Prostate gland (tissue), 2 donors: ENCODE data around the gene KCNG2. TPM values are rescaled to one million over a fixed set of nuclear protein-coding genes. Genes with fewer than 3 reads are reported as not detected.

Experiments used
- DNase-seq: peaks from one replicate; pipeline ENCODE4 v3.0.0-alpha.2; 2019; ENCODE audit warnings: low spot score
- H3K27ac ChIP-seq, 2 donors: fragments of 200-600 bp; sonication (generic); 2 replicates each; pipeline ENCODE4 v1.5.1; 2017 to 2019
- H3K27me3 ChIP-seq: fragments of 200-600 bp; sonication (generic); replicated peaks from 2 replicates; pipeline ENCODE4 v1.5.1; 2019; ENCODE audit not compliant: insufficient read depth
- H3K36me3 ChIP-seq, 2 donors: fragments of 200-600 bp; sonication (generic); 1 replicate in 1 of 2; 2 replicates in 1 of 2; pipeline versions ENCODE4 v1.5.1 to v1.8.1; 2017 to 2019
- H3K4me1 ChIP-seq: fragments of 200-600 bp; sonication (generic); replicated peaks from 2 replicates; pipeline ENCODE4 v1.5.1; 2019
- H3K4me3 ChIP-seq, 2 donors: fragments of 200-600 bp; sonication (generic); 2 replicates each; pipeline ENCODE4 v1.5.1; 2017 to 2019
- H3K9me3 ChIP-seq: fragments of 200-600 bp; sonication (generic); 2 replicates; pipeline ENCODE4 v1.5.1; 2017
- CTCF ChIP-seq, 4 experiments: fragments of 200-600 bp in 2 of 4; fragments of 450-650 bp in 2 of 4; sonication (generic) in 2 of 4; IDR thresholded peaks; 1 replicate in 3 of 4; 2 replicates in 1 of 4; pipeline ENCODE4 v1.5.1; 2016 to 2019; ENCODE audit warnings: antibody characterized with exemption in 4 of 4, mild to moderate bottlenecking in 2 of 4, moderate library complexity in 2 of 4
- POLR2A ChIP-seq: fragments of 450-650 bp; IDR thresholded peaks from one replicate; pipeline ENCODE4 v1.6.1; 2016; ENCODE audit warnings: antibody characterized with exemption, mild to moderate bottlenecking
- POLR2AphosphoS5 ChIP-seq: sonication (generic); formaldehyde crosslinking; IDR thresholded peaks from one replicate; pipeline ENCODE4 v1.6.1; 2017; ENCODE audit warnings: antibody characterized with exemption
- WGBS: methylation state at CpG from one replicate; pipeline ENCODE4 v1.1.5; 2018; 5-methylcytosine and 5-hydroxymethylcytosine counted together
- intact Hi-C: fragments of 100-400 bp; cut with DNase I; formaldehyde crosslinking; loops from one replicate; pipeline ENCODE4 v1.14.2; 2022
- total RNA-seq, 2 donors: library from RNA; depleted of rRNA; stranded (reverse); fragments of >200 nt; gene quantifications; one replicate each; pipeline ENCODE4 v1.1.0, GENCODE V29; 2016

KCNG2 gene
- total RNA-seq, 2 donors from 2014 or later = 3.7 TPM; not detected in 1

GRCh38 chr18:79776674-79777073, 21.1 kb upstream of the KCNG2 start:
- H3K27ac ChIP-seq = no peak overlapping the region
- no peak for DNase-seq
- H3K4me1 ChIP-seq = no peaks in the 10 kb centered on the region
- no peaks in the 10 kb centered on the region for H3K9me3 ChIP-seq
- intact Hi-C loops = no loop called here
- no peak overlapping the region for H3K4me3 ChIP-seq
- 93% methylated on average over 2 of the region's 2 CpGs for WGBS
- H3K27me3 ChIP-seq = no peaks in the 10 kb centered on the region
- TF ChIP-seq CTCF (IDR thresholded peaks at IDR 0.05) (no peak), POLR2A (no peak), POLR2AphosphoS5 (no peak)
- no peaks in the 10 kb centered on the region for H3K36me3 ChIP-seq

- 60% methylated on average over 24 of the region's 26 CpGs for WGBS
- Histone ChIP-seq H3K27me3 (peaks cover 5% of the 10 kb centered on the region), H3K4me3 (no peak overlapping the region), H3K27ac (no peak overlapping the region), H3K36me3 (no peaks in the 10 kb centered on the region), H3K4me1 (no peaks in the 10 kb centered on the region), H3K9me3 (no peaks in the 10 kb centered on the region)
- intact Hi-C loops = no loop called here
- TF ChIP-seq POLR2A = no peak
- TF ChIP-seq POLR2AphosphoS5 = no peak
- no peak for DNase-seq
Observed at GRCh38 chr18:79778291-79778791, 19.4 kb upstream of the KCNG2 start.

- Histone ChIP-seq H3K4me3 (no peak overlapping the region), H3K4me1 (no peaks in the 10 kb centered on the region), H3K9me3 (no peaks in the 10 kb centered on the region), H3K27me3 (peaks cover 10% of the 10 kb centered on the region), H3K27ac (no peak overlapping the region), H3K36me3 (no peaks in the 10 kb centered on the region)
- no peak for TF ChIP-seq POLR2A
- TF ChIP-seq POLR2AphosphoS5 = no peak
- no peak for TF ChIP-seq CTCF (IDR thresholded peaks at IDR 0.05)
- no peak for DNase-seq
- WGBS = 87% methylated on average over 27 of the region's 29 CpGs
- intact Hi-C loops = no loop called here
Observed at GRCh38 chr18:79779021-79779699, 18.6 kb upstream of the KCNG2 start.

- peaks cover 11% of the 10 kb centered on the region for H3K27me3 ChIP-seq
- no peaks in the 10 kb centered on the region for H3K9me3 ChIP-seq
- no peak for DNase-seq
- intact Hi-C loops = no loop called here
- no peaks in the 10 kb centered on the region for H3K4me1 ChIP-seq
- H3K27ac ChIP-seq = no peak overlapping the region
- H3K36me3 ChIP-seq = no peaks in the 10 kb centered on the region
- TF ChIP-seq POLR2AphosphoS5 (no peak), POLR2A (no peak), CTCF (IDR thresholded peaks at IDR 0.05) (no peak)
- H3K4me3 ChIP-seq = no peak overlapping the region
- 81% methylated on average over 17 of the region's 18 CpGs for WGBS
Observed at GRCh38 chr18:79779700-79780190, 18.0 kb upstream of the KCNG2 start.

GRCh38 chr18:79780547-79780946, 17.2 kb upstream of the KCNG2 start:
- intact Hi-C loops = no loop called here
- Histone ChIP-seq H3K4me3 (no peak overlapping the region), H3K36me3 (no peaks in the 10 kb centered on the region), H3K9me3 (no peaks in the 10 kb centered on the region), H3K27me3 (peaks cover 11% of the 10 kb centered on the region), H3K27ac (no peak overlapping the region), H3K4me1 (no peaks in the 10 kb centered on the region)
- DNase-seq = no peak
- 91% methylated on average over 8 of the region's 8 CpGs for WGBS
- no peak for TF ChIP-seq POLR2A
- no peak for TF ChIP-seq CTCF (IDR thresholded peaks at IDR 0.05)
- TF ChIP-seq POLR2AphosphoS5 = no peak
